ENCODE data around the gene INMT. TPM values are rescaled to one million over a fixed set of nuclear protein-coding genes. Genes with fewer than 3 reads are reported as not detected.

The INMT gene
- total and polyA plus RNA-seq, 4 donors = 0.84 to 130 (median 28.6) TPM

GRCh38 chr7:30721211-30721610 lies 30.7 kb upstream of the INMT start:
- Histone ChIP-seq H3K4me3 (ENCODE audit: low read depth in 1 of 3, low read length in 3 of 3) (no peak overlapping the region), H3K4me1 (ENCODE audit: control insufficient read depth in 4 of 4, insufficient read depth in 4 of 4, low read length in 3 of 4) (no peaks in the 10 kb centered on the region), H3K9me3 (ENCODE audit: control insufficient read depth in 4 of 4, low read length in 3 of 4) (peaks cover 0 to 8% (median 5%) of the 10 kb centered on the region in 4 donors), H3K27ac (ENCODE audit: low read depth in 1 of 2, low read length in 2 of 2) (no peak overlapping the region), H3K27me3 (ENCODE audit: control insufficient read depth in 4 of 4, insufficient read depth in 4 of 4, low read length in 3 of 4) (peaks cover 0 to 2% (median 0%) of the 10 kb centered on the region in 4 donors), H3K9ac (ENCODE audit: low read depth in 1 of 2, low read length in 2 of 2) (no peak overlapping the region), H3K36me3 (ENCODE audit: control insufficient read depth in 4 of 4, insufficient read depth in 3 of 4, low read depth in 1 of 4, low read length in 3 of 4) (no peaks in the 10 kb centered on the region)
- 94% methylated on average over 1 of the region's 1 CpG for WGBS
- no peak for TF ChIP-seq RAD21 (IDR thresholded peaks at IDR 0.05)
- no peak for TF ChIP-seq HNF4G (IDR thresholded peaks at IDR 0.05)
- TF ChIP-seq YY1 (IDR thresholded peaks at IDR 0.05) = no peak
- no peak for TF ChIP-seq SP1 (IDR thresholded peaks at IDR 0.05)
- TF ChIP-seq GABPA (IDR thresholded peaks at IDR 0.05 in 1 of 2, conservative IDR thresholded peaks at IDR 0.05 in 1 of 2) = no peak
- no peak for TF ChIP-seq RXRA (IDR thresholded peaks at IDR 0.05)
- TF ChIP-seq CTCF (IDR thresholded peaks at IDR 0.05; ENCODE audit: low read depth, low read length, missing input control) = no peak
- no peak for TF ChIP-seq JUND (IDR thresholded peaks at IDR 0.05)
- TF ChIP-seq REST (IDR thresholded peaks at IDR 0.05) = no peak
- no peak for TF ChIP-seq TAF1 (conservative IDR thresholded peaks at IDR 0.05)
- TF ChIP-seq NR2F2 (IDR thresholded peaks at IDR 0.05) = no peak
- TF ChIP-seq FOXA2 (IDR thresholded peaks at IDR 0.05) = no peak
- no peak for TF ChIP-seq ZBTB33 (IDR thresholded peaks at IDR 0.05)
- TF ChIP-seq HNF4A (conservative IDR thresholded peaks at IDR 0.05) = no peak
- no peak for TF ChIP-seq ATF3 (IDR thresholded peaks at IDR 0.05)
- TF ChIP-seq MAX (IDR thresholded peaks at IDR 0.05) = no peak
- DNase-seq (ENCODE audit: low spot score) = no peak

- Histone ChIP-seq H3K4me3 (ENCODE audit: low read depth in 1 of 3, low read length in 3 of 3) (no peak overlapping the region), H3K36me3 (ENCODE audit: control insufficient read depth in 4 of 4, insufficient read depth in 3 of 4, low read depth in 1 of 4, low read length in 3 of 4) (no peaks in the 10 kb centered on the region), H3K4me1 (ENCODE audit: control insufficient read depth in 4 of 4, insufficient read depth in 4 of 4, low read length in 3 of 4) (no peaks in the 10 kb centered on the region), H3K27me3 (ENCODE audit: control insufficient read depth in 4 of 4, insufficient read depth in 4 of 4, low read length in 3 of 4) (peaks cover 0 to 2% (median 0%) of the 10 kb centered on the region in 4 donors), H3K9ac (ENCODE audit: low read depth in 1 of 2, low read length in 2 of 2) (no peak overlapping the region), H3K27ac (ENCODE audit: low read depth in 1 of 2, low read length in 2 of 2) (no peak overlapping the region), H3K9me3 (ENCODE audit: control insufficient read depth in 4 of 4, low read length in 3 of 4) (peaks cover 0 to 8% (median 4%) of the 10 kb centered on the region in 4 donors)
- no peak for TF ChIP-seq ATF3 (IDR thresholded peaks at IDR 0.05)
- no peak for TF ChIP-seq FOXA2 (IDR thresholded peaks at IDR 0.05)
- no peak for TF ChIP-seq JUND (IDR thresholded peaks at IDR 0.05)
- no peak for TF ChIP-seq MAX (IDR thresholded peaks at IDR 0.05)
- no peak for TF ChIP-seq RXRA (IDR thresholded peaks at IDR 0.05)
- TF ChIP-seq FOXA1 (IDR thresholded peaks at IDR 0.05) = no peak
- TF ChIP-seq EGR1 (IDR thresholded peaks at IDR 0.05; ENCODE audit: low read depth in 2 of 2) = no peak
- TF ChIP-seq CTCF (IDR thresholded peaks at IDR 0.05; ENCODE audit: low read depth, low read length, missing input control) = no peak
- TF ChIP-seq HNF4G (IDR thresholded peaks at IDR 0.05) = no peak
- TF ChIP-seq HNF4A (conservative IDR thresholded peaks at IDR 0.05) = no peak
- no peak for TF ChIP-seq TAF1 (conservative IDR thresholded peaks at IDR 0.05)
- 78% methylated on average over 2 of the region's 2 CpGs for WGBS
- DNase-seq (ENCODE audit: low spot score) = no peak
Measured at GRCh38 chr7:30722187-30722586, 29.7 kb upstream of the INMT start.
